ENCODE measurements around the gene USP34.

GRCh38 chr2:61161888-61162287, 309.0 kb downstream of the USP34 start, which contains the start of gene C2orf74:
- TF ChIP-seq ATF2 (IDR thresholded peaks at IDR 0.05; ENCODE audit: low read length) (no peak), POLR2A (IDR thresholded peaks at IDR 0.05; ENCODE audit: control extremely low read depth in 1 of 2, low read depth in 2 of 2, low read length in 2 of 2) (no peak), SP1 (IDR thresholded peaks at IDR 0.05; ENCODE audit: low read depth, low read length) (no peak)

Measured in H1 (cell line).